ENCODE data around the gene ARPC2. TPM values are rescaled to one million over a fixed set of nuclear protein-coding genes. Genes with fewer than 3 reads are reported as not detected.

ARPC2 gene
- total RNA-seq, 2 donors from 2014 or later: 517 to 533 TPM

GRCh38 chr2:218244665-218245064, 27.7 kb downstream of the ARPC2 start:
- Mint-ChIP-seq H3K36me3 (ENCODE audit: insufficient read depth in 2 of 2) (peaks cover 13 to 58% of the 10 kb centered on the region in 2 donors), H3K4me3 (no peak overlapping the region), H3K9me3 (no peaks in the 10 kb centered on the region), H3K4me1 (ENCODE audit: low read depth) (peaks cover 15% of the 10 kb centered on the region), H3K27me3 (ENCODE audit: low read depth) (no peaks in the 10 kb centered on the region), H3K27ac (peak overlapping the region; percentile 76)
- DNase-seq (no peak), ATAC-seq (replicated peaks in 1 of 2) (no peak)

GRCh38 chr2:218245214-218245613, 28.2 kb downstream of the ARPC2 start:
- peak overlapping the region; percentile 76 for H3K27ac Mint-ChIP-seq
- no peaks in the 10 kb centered on the region for H3K9me3 Mint-ChIP-seq
- H3K4me1 Mint-ChIP-seq (ENCODE audit: low read depth): peaks cover 15% of the 10 kb centered on the region
- ATAC-seq (replicated peaks in 1 of 2): peak; percentile 32 to 45
- H3K36me3 Mint-ChIP-seq (ENCODE audit: insufficient read depth in 2 of 2): peaks cover 16 to 63% of the 10 kb centered on the region in 2 donors
- no peaks in the 10 kb centered on the region for H3K27me3 Mint-ChIP-seq (ENCODE audit: low read depth)
- no peak overlapping the region for H3K4me3 Mint-ChIP-seq
- no peak for DNase-seq

DNA sequence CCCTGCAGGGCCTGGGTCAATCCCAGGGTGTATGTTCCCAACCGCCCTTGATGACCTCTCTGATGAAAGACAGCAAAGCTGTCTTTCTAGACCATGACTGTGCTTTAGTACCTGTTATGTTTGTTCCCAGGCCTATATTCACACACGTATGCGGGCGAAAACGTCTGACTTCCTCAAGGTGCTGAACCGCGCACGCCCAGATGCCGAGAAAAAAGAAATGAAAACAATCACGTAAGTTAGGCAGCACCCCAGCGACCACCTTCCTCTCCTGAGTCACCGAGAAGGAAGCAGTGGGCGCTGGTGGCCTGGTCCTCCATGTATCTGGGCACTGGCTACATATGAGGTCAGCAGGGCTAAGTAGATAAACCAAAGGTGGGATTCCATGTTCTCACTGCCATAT, 32.7 kb downstream of the ARPC2 start:
- H3K27ac Mint-ChIP-seq: peak overlapping the region; percentile 63
- peaks cover 15 to 43% of the 10 kb centered on the region in 2 donors for H3K36me3 Mint-ChIP-seq (ENCODE audit: insufficient read depth in 2 of 2)
- no peaks in the 10 kb centered on the region for H3K9me3 Mint-ChIP-seq
- H3K27me3 Mint-ChIP-seq (ENCODE audit: low read depth): no peaks in the 10 kb centered on the region
- H3K4me1 Mint-ChIP-seq (ENCODE audit: low read depth): peaks cover 24% of the 10 kb centered on the region
- no peak for ATAC-seq (replicated peaks in 1 of 2)
- no peak overlapping the region for H3K4me3 Mint-ChIP-seq
- no peak for DNase-seq

DNA sequence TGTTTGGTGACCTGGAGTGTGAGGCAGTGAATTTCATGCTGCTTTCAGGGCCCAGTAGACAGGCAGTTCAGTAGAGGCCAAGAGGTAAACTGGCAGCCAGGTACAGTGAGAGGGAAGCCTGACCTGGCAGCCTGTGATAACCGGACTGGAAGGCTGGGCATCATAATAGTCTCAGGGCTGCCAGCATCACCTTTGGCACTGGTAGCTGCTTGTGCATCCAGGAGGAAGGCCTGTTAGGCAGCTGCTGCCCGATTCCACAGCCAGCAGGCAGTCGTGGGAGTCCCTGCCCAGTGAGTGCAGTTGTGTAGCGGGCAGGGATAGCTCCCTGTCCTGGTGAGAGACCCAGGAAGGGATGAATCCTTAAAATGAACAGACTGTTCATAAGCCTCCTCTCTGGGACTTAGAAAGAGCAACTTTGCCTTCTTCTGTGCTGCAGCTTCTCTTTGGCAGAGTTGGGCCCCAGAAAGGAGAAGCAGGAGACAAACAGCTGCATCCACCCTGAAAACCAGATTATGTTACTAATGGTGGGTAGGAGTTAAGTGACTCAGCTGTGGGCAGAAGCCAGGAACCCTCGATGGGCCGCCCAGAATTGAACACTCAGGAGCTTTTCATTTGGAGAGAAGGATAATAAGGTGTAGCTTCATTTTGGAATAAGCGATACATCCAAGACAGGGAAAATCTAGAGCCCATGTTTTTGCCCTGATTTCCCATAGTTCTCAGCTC, 35.7 kb downstream of the ARPC2 start:
- ATAC-seq (replicated peaks in 1 of 2): peak; percentile 18 to 25
- Mint-ChIP-seq H3K9me3 (no peaks in the 10 kb centered on the region), H3K36me3 (ENCODE audit: insufficient read depth in 2 of 2) (peaks cover 19 to 29% of the 10 kb centered on the region in 2 donors), H3K27ac (peak overlapping the region; percentile 49), H3K27me3 (ENCODE audit: low read depth) (no peaks in the 10 kb centered on the region), H3K4me1 (ENCODE audit: low read depth) (peaks cover 43% of the 10 kb centered on the region), H3K4me3 (no peak overlapping the region)
- DNase-seq: no peak

- no peak overlapping the region for H3K4me3 Mint-ChIP-seq
- DNase-seq: no peak
- ATAC-seq (replicated peaks in 1 of 2): no peak
- no peaks in the 10 kb centered on the region for H3K9me3 Mint-ChIP-seq
- no peaks in the 10 kb centered on the region for H3K27me3 Mint-ChIP-seq (ENCODE audit: low read depth)
- peak overlapping the region; percentile 6 for H3K27ac Mint-ChIP-seq
- peaks cover 16 to 27% of the 10 kb centered on the region in 2 donors for H3K36me3 Mint-ChIP-seq (ENCODE audit: insufficient read depth in 2 of 2)
- peaks cover 45% of the 10 kb centered on the region for H3K4me1 Mint-ChIP-seq (ENCODE audit: low read depth)
Observed at GRCh38 chr2:218253232-218253625, 36.2 kb downstream of the ARPC2 start.

DNA sequence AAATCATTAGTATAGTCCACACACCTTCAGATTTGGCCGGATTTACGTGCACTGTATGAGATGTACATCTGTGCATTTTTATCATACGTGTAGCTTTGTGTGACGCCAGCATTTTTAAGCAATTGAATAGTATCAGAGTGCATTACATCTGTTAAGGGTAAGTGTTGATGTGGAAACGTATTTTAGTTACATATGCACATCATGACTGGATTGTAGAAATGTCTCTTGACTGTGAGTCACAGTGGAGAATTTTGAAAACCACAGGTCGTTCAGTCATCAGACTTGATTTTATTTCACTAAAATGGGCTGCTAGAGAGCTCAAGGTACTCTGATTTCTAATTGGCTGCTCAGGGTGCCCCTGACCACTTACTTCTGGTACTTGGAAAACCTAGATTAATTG, 38.5 kb downstream of the ARPC2 start:
- no peaks in the 10 kb centered on the region for H3K27me3 Mint-ChIP-seq (ENCODE audit: low read depth)
- ATAC-seq (replicated peaks in 1 of 2): peak; percentile 43
- no peaks in the 10 kb centered on the region for H3K9me3 Mint-ChIP-seq
- H3K36me3 Mint-ChIP-seq (ENCODE audit: insufficient read depth in 2 of 2): peaks cover 9 to 10% of the 10 kb centered on the region in 2 donors
- H3K27ac Mint-ChIP-seq: peak overlapping the region; percentile 61
- no peak for DNase-seq
- peaks cover 45% of the 10 kb centered on the region for H3K4me1 Mint-ChIP-seq (ENCODE audit: low read depth)
- H3K4me3 Mint-ChIP-seq: no peak overlapping the region

- Mint-ChIP-seq H3K4me3 (no peak overlapping the region), H3K4me1 (ENCODE audit: low read depth) (peaks cover 45% of the 10 kb centered on the region), H3K9me3 (no peaks in the 10 kb centered on the region), H3K27me3 (ENCODE audit: low read depth) (no peaks in the 10 kb centered on the region), H3K27ac (peak overlapping the region; percentile 36), H3K36me3 (ENCODE audit: insufficient read depth in 2 of 2) (peaks cover 7 to 9% of the 10 kb centered on the region in 2 donors)
- ATAC-seq (replicated peaks in 1 of 2) (no peak), DNase-seq (no peak)
Observed at GRCh38 chr2:218256612-218257350, 39.8 kb downstream of the ARPC2 start.

- Mint-ChIP-seq H3K27ac (peak overlapping the region; percentile 90), H3K36me3 (ENCODE audit: insufficient read depth in 2 of 2) (peaks cover 6 to 7% of the 10 kb centered on the region in 2 donors), H3K4me1 (ENCODE audit: low read depth) (peaks cover 41% of the 10 kb centered on the region), H3K4me3 (peak overlapping the region; percentile 45 to 56), H3K27me3 (ENCODE audit: low read depth) (no peaks in the 10 kb centered on the region), H3K9me3 (no peaks in the 10 kb centered on the region)
- DNase-seq (peak; percentile 74 to 84), ATAC-seq (replicated peaks in 1 of 2) (peak; percentile 66 to 72)
Observed at GRCh38 chr2:218257390-218257981, 40.5 kb downstream of the ARPC2 start.

- no peaks in the 10 kb centered on the region for H3K9me3 Mint-ChIP-seq
- H3K36me3 Mint-ChIP-seq (ENCODE audit: insufficient read depth in 2 of 2): peaks cover 1 to 6% of the 10 kb centered on the region in 2 donors
- H3K27ac Mint-ChIP-seq: peak overlapping the region; percentile 85
- no peak for DNase-seq
- no peak overlapping the region for H3K4me3 Mint-ChIP-seq
- no peak for ATAC-seq (replicated peaks in 1 of 2)
- no peaks in the 10 kb centered on the region for H3K27me3 Mint-ChIP-seq (ENCODE audit: low read depth)
- H3K4me1 Mint-ChIP-seq (ENCODE audit: low read depth): peaks cover 37% of the 10 kb centered on the region
Observed at GRCh38 chr2:218259099-218259961, 42.3 kb downstream of the ARPC2 start.

DNA sequence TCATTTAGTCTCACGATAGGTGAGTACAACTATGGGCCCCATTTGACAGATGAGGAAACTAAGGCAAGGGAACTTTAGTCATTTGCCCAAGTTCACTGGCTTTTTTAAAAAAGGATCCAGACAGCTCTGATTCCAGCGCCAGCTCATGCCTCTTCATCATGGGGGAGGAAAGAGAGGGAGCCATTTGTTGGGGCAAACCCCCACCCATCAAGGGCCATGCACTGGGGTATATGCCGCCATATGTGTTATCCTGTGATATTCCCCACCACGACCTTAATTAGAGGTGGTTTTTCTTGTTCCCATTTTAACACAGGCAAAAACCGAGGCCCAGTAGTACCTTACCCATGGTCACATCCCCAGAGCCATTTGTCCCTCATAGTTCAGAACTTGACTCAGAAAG, 43.2 kb downstream of the ARPC2 start:
- no peak for ATAC-seq (replicated peaks in 1 of 2)
- Mint-ChIP-seq H3K4me3 (no peak overlapping the region), H3K27ac (no peak overlapping the region), H3K4me1 (ENCODE audit: low read depth) (peaks cover 31% of the 10 kb centered on the region), H3K36me3 (ENCODE audit: insufficient read depth in 2 of 2) (peaks cover 1 to 4% of the 10 kb centered on the region in 2 donors), H3K9me3 (no peaks in the 10 kb centered on the region), H3K27me3 (ENCODE audit: low read depth) (no peaks in the 10 kb centered on the region)
- no peak for DNase-seq

DNA sequence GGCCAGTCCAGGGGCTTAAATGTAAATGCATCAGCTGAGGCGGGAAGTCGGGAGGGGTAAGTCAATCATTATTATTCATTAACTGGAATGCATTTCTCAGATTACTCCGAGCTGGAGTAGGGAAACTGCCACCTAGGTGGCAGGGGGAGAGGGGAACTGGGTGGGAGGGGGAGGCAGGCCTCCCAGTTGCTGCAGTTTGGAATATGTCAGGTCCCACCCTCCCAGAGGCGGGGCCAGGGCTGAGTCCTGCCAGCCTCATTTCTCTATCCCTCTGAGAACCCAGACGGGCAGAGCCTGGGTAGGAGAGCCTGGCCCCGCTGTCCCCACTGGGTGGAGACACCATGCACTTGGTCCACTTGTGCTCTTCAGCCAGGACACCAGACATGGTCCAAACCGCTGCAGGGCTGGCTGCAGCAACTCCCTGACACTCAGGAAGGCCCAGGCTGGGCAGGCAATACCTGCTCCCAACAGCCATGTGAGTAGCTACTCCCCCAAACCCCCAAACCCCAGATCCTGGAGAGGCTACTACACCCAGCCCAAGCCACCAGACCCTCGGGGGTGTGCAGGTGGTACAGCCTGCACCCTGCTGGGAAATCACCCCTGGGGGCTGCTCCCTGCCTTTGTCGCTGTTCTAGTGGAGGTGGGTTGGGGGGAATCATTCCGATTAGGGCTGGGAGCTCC, 43.9 kb downstream of the ARPC2 start, which contains the start of gene GPBAR1:
Gene GPBAR1 (plus strand): TSS at position 274 of the 681 bp plus-strand sequence. CDS start 1,710 bp downstream, outside the sequence.
- Mint-ChIP-seq H3K9me3 (no peaks in the 10 kb centered on the region), H3K27ac (peak within 1 kb of the TSS; percentile 58), H3K4me1 (ENCODE audit: low read depth) (peaks cover 23% of the 10 kb centered on the region), H3K4me3 (no peak within 1 kb of the TSS), H3K27me3 (ENCODE audit: low read depth) (no peaks in the 10 kb centered on the region), H3K36me3 (ENCODE audit: insufficient read depth in 2 of 2) (peaks cover 2 to 5% of the 10 kb centered on the region in 2 donors)
- ATAC-seq (replicated peaks in 1 of 2) (no peak), DNase-seq (no peak)
